HCT116 (cell line): ENCODE data around the gene WWOX. TPM values are rescaled to one million over a fixed set of nuclear protein-coding genes. Genes with fewer than 3 reads are reported as not detected.

Experiments
- ATAC-seq: fragments of 200-7000 bp; cut with Tn5 transposase; 2 replicates; pipeline ENCODE4 v1.9.1; 2020; ENCODE audit warnings: mild to moderate bottlenecking, moderate library complexity
- BruUV-seq: library from RNA; stranded (reverse); fragments of 400-500 nt; replicated peaks from 2 replicates; lab custom pipeline; 2021; lab: Mats Ljungman, UMichigan
- CTCF ChIA-PET: fragments of 300-600 bp; sonication (Branson Sonifier 250); formaldehyde crosslinking; loops from one replicate; lab custom pipeline; 2021; ENCODE audit warnings: antibody characterized with exemption; lab: Charles Lee
- POLR2A ChIA-PET: fragments of 300-600, 350-600 bp; sonication (Branson Sonifier 250); formaldehyde crosslinking; loops from one replicate; lab custom pipeline; 2021; ENCODE audit warnings: antibody characterized with exemption; lab: Charles Lee
- RAD21 ChIA-PET, 2 experiments: fragments of 300-600 bp; sonication (Branson Sonifier 250); formaldehyde crosslinking; loops; one replicate each; lab custom pipeline; 2023; ENCODE audit warnings: low total read pairs in 2 of 2; ENCODE audit not compliant: uncharacterized antibody in 2 of 2, unreplicated experiment in 2 of 2, low non-redundant PET in 1 of 2; lab: Charles Lee
- DNase-seq: peaks from one replicate; pipeline ENCODE4 v3.0.0-alpha.2; 2010; ENCODE audit warnings: low read depth, low spot score
- H2AFZ ChIP-seq: fragments of 200-600 bp; shearing (Covaris generic), sonication (generic); 2 replicates; pipeline ENCODE4 v1.6.1; 2017; ENCODE audit warnings: low read depth, mixed run types, mixed read lengths, antibody characterized with exemption, low read length; ENCODE audit not compliant: poor library complexity, severe bottlenecking
- H3K27ac ChIP-seq: 2 replicates; pipeline ENCODE4 v1.5.1; 2012; ENCODE audit warnings: low read depth, low read length
- H3K27me3 ChIP-seq: fragments of 200-600 bp; sonication (generic); 2 replicates; pipeline ENCODE4 v1.6.1; 2016; ENCODE audit warnings: mixed run types, low read length, mixed read lengths; ENCODE audit not compliant: insufficient read depth
- H3K36me3 ChIP-seq, 2 experiments: fragments of 200-500 bp in 1 of 2; fragments of 200-600 bp in 1 of 2; sonication (Bioruptor generic) in 1 of 2; sonication (generic) in 1 of 2; 2 replicates each; pipeline versions ENCODE4 v1.5.1 to v1.6.1; 2014 to 2016; ENCODE audit warnings: low read length in 2 of 2, inconsistent platforms in 1 of 2, mixed read lengths in 1 of 2, mixed run types in 1 of 2; ENCODE audit not compliant: insufficient read depth in 2 of 2, control insufficient read depth in 1 of 2
- H3K4me1 ChIP-seq, 2 experiments: fragments of 200-600 bp in 1 of 2; sonication (generic) in 1 of 2; 2 replicates each; pipeline versions ENCODE4 v1.5.1 to v1.6.1; 2012 to 2017; ENCODE audit warnings: low read length in 2 of 2, inconsistent platforms in 1 of 2, mild to moderate bottlenecking in 1 of 2, mixed read lengths in 1 of 2, mixed run types in 1 of 2, moderate library complexity in 1 of 2; ENCODE audit not compliant: insufficient read depth in 2 of 2, control insufficient read depth in 1 of 2
- H3K4me2 ChIP-seq: fragments of 200-600 bp; sonication (generic); 2 replicates; pipeline ENCODE4 v1.6.1; 2017; ENCODE audit warnings: mixed run types, low read length, mixed read lengths
- H3K4me3 ChIP-seq, 2 experiments: fragments of 200-600 bp in 1 of 2; sonication (generic) in 1 of 2; replicated peaks in 1 of 2; 2 replicates each; pipeline ENCODE4 v1.5.1; 2011 to 2016; ENCODE audit warnings: low read length in 2 of 2, control low read depth in 1 of 2, low read depth in 1 of 2, mild to moderate bottlenecking in 1 of 2, mixed read lengths in 1 of 2, mixed run types in 1 of 2
- H3K79me2 ChIP-seq: fragments of 200-600 bp; sonication (generic); 2 replicates; pipeline ENCODE4 v1.6.1; 2017; ENCODE audit warnings: mild to moderate bottlenecking, mixed run types, low read length, moderate library complexity, mixed read lengths; ENCODE audit not compliant: insufficient read depth
- H3K9ac ChIP-seq: fragments of 200-600 bp; sonication (generic); 2 replicates; pipeline ENCODE4 v1.6.1; 2016; ENCODE audit warnings: low read length, mixed read lengths
- H3K9me2 ChIP-seq: fragments of 200-600 bp; sonication (generic), shearing (Covaris generic); 2 replicates; pipeline ENCODE4 v1.6.1; 2017; ENCODE audit warnings: mixed run types, mild to moderate bottlenecking, moderate library complexity; ENCODE audit not compliant: insufficient read depth
- H3K9me3 ChIP-seq, 2 experiments: fragments of 200-500 bp in 1 of 2; fragments of 200-600 bp in 1 of 2; sonication (Bioruptor generic) in 1 of 2; sonication (generic) in 1 of 2; 2 replicates each; pipeline ENCODE4 v1.6.1; 2014 to 2017; ENCODE audit warnings: low read length in 2 of 2, mixed read lengths in 2 of 2, inconsistent platforms in 1 of 2, low read depth in 1 of 2, mild to moderate bottlenecking in 1 of 2, mixed run types in 1 of 2, moderate library complexity in 1 of 2; ENCODE audit not compliant: control insufficient read depth in 1 of 2, insufficient read depth in 1 of 2
- H4K20me1 ChIP-seq: fragments of 200-600 bp; sonication (generic), shearing (Covaris generic); 2 replicates; pipeline ENCODE4 v1.6.1; 2017; ENCODE audit warnings: mixed run types, mild to moderate bottlenecking, moderate library complexity; ENCODE audit not compliant: insufficient read depth
- CBX3 ChIP-seq: IDR thresholded peaks from 2 replicates; pipeline ENCODE4 v1.6.1; 2012; ENCODE audit warnings: low read depth
- CEBPB ChIP-seq: IDR thresholded peaks from 2 replicates; pipeline ENCODE4 v1.6.1; 2012; ENCODE audit warnings: low read depth
- EGR1 ChIP-seq: IDR thresholded peaks from 2 replicates; pipeline ENCODE4 v1.6.1; 2012; ENCODE audit warnings: low read depth
- POLR2A ChIP-seq: IDR thresholded peaks from 2 replicates; pipeline ENCODE4 v1.7.0; 2011; ENCODE audit warnings: borderline replicate concordance; ENCODE audit not compliant: insufficient read depth, insufficient read length; ENCODE audit errors: extremely low read depth
- POLR2AphosphoS5 ChIP-seq: IDR thresholded peaks from 2 replicates; pipeline ENCODE4 v1.6.1; 2011; ENCODE audit warnings: mild to moderate bottlenecking, low read depth, low read length, moderate library complexity
- SIN3A ChIP-seq: IDR thresholded peaks from 2 replicates; pipeline ENCODE4 v1.6.1; 2012; ENCODE audit warnings: low read depth
- SRF ChIP-seq: IDR thresholded peaks from 2 replicates; pipeline ENCODE4 v1.6.1; 2012; ENCODE audit warnings: low read depth
- TCF7L2 ChIP-seq: IDR thresholded peaks from 2 replicates; pipeline ENCODE4 v1.7.0; 2011; ENCODE audit warnings: borderline replicate concordance, inconsistent platforms; ENCODE audit not compliant: insufficient read depth, insufficient read length; ENCODE audit errors: extremely low read depth
- YY1 ChIP-seq: IDR thresholded peaks from 2 replicates; pipeline ENCODE4 v1.6.1; 2011; ENCODE audit warnings: low read length, low read depth, moderate library complexity, mild to moderate bottlenecking; ENCODE audit not compliant: insufficient replicate concordance; ENCODE audit errors: extremely low read depth
- ZNF274 ChIP-seq: fragments of 200-500 bp; sonication (Bioruptor generic); IDR thresholded peaks from 2 replicates; pipeline ENCODE4 v1.6.1; 2014; ENCODE audit warnings: mild to moderate bottlenecking, low read depth, low read length, inconsistent platforms
- intact Hi-C: fragments of 100-400 bp; cut with micrococcal nuclease; formaldehyde crosslinking; loops from 2 replicates; pipeline ENCODE4 v1.10.0; 2022
- total RNA-seq: library from RNA; stranded (reverse); gene quantifications from one replicate; pipeline ENCODE4 v1.2.1, GENCODE V29; 2021; ENCODE audit not compliant: unreplicated experiment
- TF ChIP-seq, protein P1 (sequence below): IDR thresholded peaks from 2 replicates; pipeline ENCODE4 v1.6.1; 2012; ENCODE audit warnings: low read depth

WWOX gene
- total RNA-seq, 1 experiment from 2014 or later, result 13.7 TPM

DNA sequence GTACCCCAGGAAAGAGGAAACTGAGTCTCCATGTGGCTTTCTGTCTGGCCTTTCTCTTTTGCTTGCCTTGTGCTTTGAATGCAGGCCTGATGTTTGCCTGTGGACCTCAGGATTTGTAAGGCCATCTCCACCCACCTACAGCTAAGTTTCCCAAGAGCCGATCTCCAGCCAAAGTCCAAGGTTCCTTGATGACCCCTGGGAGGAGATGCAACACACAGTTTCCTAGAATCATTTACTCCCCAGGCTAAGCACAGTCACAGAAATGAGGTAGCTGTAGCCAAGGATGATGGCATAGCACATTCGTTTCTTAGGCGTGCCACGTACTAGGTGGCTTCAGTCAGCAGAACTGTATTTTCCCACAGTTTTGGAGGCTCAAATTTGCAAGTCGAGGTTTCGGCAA is 905.6 kb downstream of the WWOX start:
- intact Hi-C loops, result no loop called here
- no TSS peak for BruUV-seq
- CTCF ChIA-PET, result no interaction called here
- peaks cover 0 to 17% of the 10 kb centered on the region in 2 experiments; a peak in 2 of 4 replicates for H3K9me3 ChIP-seq
- H3K4me3 ChIP-seq, result no peak overlapping the region
- DNase-seq (no peak), ATAC-seq (no peak)
- H3K9ac ChIP-seq, result no peak overlapping the region
- no peak overlapping the region for H3K4me2 ChIP-seq
- H3K9me2 ChIP-seq, result no peaks in the 10 kb centered on the region
- no peak overlapping the region for H3K27ac ChIP-seq
- no peaks in the 10 kb centered on the region for H3K27me3 ChIP-seq
- TF ChIP-seq POLR2AphosphoS5, result no peak
- no peak for TF ChIP-seq ZNF274
- TF ChIP-seq YY1, result no peak
- TF ChIP-seq EGR1, result no peak
- TF ChIP-seq SIN3A, result no peak
- no peak for TF ChIP-seq CEBPB
- no peak for TF ChIP-seq CBX3
- TF ChIP-seq POLR2A, result no peak
- TF ChIP-seq, protein P1, sequence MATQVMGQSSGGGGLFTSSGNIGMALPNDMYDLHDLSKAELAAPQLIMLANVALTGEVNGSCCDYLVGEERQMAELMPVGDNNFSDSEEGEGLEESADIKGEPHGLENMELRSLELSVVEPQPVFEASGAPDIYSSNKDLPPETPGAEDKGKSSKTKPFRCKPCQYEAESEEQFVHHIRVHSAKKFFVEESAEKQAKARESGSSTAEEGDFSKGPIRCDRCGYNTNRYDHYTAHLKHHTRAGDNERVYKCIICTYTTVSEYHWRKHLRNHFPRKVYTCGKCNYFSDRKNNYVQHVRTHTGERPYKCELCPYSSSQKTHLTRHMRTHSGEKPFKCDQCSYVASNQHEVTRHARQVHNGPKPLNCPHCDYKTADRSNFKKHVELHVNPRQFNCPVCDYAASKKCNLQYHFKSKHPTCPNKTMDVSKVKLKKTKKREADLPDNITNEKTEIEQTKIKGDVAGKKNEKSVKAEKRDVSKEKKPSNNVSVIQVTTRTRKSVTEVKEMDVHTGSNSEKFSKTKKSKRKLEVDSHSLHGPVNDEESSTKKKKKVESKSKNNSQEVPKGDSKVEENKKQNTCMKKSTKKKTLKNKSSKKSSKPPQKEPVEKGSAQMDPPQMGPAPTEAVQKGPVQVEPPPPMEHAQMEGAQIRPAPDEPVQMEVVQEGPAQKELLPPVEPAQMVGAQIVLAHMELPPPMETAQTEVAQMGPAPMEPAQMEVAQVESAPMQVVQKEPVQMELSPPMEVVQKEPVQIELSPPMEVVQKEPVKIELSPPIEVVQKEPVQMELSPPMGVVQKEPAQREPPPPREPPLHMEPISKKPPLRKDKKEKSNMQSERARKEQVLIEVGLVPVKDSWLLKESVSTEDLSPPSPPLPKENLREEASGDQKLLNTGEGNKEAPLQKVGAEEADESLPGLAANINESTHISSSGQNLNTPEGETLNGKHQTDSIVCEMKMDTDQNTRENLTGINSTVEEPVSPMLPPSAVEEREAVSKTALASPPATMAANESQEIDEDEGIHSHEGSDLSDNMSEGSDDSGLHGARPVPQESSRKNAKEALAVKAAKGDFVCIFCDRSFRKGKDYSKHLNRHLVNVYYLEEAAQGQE, result no peak
- TF ChIP-seq SRF, result no peak
- no peak for TF ChIP-seq TCF7L2
- POLR2A ChIA-PET, result no interaction called here
- H3K36me3 ChIP-seq, result no peaks in the 10 kb centered on the region
- no peaks in the 10 kb centered on the region for H3K4me1 ChIP-seq
- H4K20me1 ChIP-seq, result no peaks in the 10 kb centered on the region
- no peak overlapping the region for H2AFZ ChIP-seq
- RAD21 ChIA-PET, result no interaction called here
- no peaks in the 10 kb centered on the region for H3K79me2 ChIP-seq
